CD4-positive, alpha-beta T cell treated with Interleukin-10 for 1 hour (primary cell): ENCODE results near the gene SEL1L.
"Not testable (repeated sequence)": the region's sequence is repeated elsewhere in the genome, so short reads cannot be mapped to it uniquely, and the experiment has no call there.

ENCODE experiments used
- DNase-seq: peaks from one replicate; pipeline ENCODE4 v3.0.0-alpha.2; 2020

SEL1L gene

DNA sequence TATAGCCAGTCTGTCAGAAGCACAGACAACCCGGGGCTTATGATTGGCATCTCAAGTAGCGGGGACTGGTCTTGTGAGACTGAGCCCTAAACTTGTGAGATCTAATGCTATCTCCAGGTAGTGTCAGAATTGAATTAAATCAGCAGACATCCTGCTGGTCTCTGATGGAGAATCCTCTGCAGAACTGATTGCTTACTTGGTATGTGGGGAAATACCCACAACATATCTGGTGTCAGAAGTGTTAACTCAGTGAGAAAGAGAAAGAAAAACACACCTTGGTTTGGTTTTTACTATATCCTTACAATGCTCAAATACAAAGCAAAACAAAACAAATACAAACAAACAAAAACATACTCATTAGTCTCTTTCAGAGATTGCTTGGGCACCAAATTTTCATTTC is 10.0 kb downstream of the SEL1L start:
- DNase-seq, result no peak

DNA sequence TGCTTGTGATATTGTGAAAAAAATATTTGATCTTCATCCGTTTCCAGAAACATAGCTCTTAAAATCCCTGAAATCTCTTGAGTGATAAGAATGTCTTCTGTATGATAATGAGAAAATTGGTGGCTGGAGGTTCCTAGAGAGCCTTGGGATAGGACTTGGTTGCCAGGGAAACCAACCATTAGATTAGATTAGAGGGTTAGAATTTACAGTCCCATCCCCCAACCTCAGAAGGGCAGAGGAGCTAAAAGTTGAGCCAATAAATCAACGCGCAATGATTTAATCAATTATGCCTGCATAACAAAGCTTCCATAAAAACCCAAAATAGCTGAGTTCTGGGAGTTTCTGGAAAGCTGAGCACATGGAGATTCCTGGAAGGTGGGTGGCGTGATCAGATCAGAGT is 10.6 kb downstream of the SEL1L start:
- no peak for DNase-seq

DNA sequence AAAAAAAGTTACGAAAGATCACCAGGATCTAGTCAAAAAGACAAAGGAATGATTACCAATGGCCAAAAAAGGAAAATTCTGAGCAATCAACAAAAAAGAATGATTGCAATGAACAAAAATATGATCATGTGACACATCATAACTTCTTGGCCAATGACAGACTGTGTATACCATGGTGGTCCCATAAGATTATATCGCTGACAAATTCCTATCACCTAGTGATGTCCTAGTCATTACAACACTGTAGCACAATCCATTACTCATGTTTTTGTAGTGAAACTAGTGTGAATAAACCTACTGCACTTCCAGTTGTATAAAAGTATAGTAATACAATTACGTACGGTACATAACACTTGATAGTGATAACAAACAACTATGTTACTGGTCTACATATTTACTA is 12.3 kb downstream of the SEL1L start:
- no peak for DNase-seq

DNA sequence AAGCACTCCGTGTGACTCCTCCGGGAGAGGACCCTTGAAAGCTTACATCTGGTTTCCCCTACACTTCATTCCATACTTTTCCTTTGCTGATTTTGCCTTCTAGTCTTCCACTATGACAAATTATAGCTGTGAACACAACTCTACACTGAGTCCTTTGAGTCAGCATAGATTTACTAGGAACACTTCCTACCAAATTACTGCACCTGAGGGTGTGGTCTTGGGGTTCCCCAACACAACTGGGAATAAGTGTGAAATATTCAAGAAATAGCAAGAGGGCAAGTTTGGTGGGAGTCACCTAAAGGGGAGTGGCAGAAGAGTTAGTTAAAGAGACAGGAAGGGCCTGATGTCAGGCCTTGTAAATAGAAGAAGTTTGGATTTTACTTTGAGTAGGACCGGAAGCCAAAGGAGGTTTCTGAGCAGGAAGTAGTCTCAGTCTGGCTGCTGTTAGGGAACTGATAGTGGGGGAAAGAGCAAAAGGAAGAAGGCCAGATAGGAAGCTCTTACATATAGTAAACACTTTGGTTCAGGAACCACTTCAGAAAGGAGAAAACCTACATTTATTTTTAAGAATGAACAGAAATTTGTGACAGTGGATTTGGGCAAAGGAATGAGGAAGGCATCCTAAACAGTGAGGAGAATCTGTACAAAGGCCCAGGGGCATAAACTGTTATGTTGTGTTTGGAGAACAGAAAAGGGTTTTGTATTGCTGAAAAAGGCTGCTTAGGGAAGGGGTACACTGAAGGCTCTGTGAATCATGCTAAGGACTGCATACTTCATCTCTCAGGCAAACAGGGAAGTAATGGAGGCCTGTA is 14.2 kb downstream of the SEL1L start:
- DNase-seq, result peak; percentile 34

DNA sequence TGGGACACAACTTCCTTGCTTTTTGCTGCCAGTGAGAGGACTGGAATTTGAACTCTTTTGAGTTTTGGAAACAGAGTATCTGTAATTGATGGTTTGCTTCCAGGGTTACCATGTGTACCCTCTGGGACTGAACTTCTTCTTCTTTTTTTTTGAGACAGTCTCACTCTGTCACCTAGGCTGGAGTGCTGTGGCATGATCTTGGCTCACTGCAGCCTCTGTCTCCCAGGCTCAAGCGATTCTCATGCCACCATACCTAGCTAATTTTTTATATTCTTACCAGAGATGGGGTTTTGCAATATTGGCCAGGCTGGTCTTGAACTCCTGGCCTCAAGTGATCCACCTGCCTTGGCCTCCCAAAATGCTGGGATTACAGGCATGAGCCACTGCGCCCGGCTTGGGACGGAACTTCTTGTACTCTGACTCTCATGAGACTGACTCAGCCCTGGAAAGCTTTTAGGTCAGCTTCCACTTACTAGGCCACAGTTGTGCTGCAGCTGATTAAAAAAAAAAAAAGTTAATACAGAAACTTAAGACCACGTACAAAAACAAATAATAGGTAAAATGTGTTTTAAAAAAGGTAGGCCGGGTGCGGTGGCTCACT is 15.8 kb downstream of the SEL1L start:
- no peak for DNase-seq

DNA sequence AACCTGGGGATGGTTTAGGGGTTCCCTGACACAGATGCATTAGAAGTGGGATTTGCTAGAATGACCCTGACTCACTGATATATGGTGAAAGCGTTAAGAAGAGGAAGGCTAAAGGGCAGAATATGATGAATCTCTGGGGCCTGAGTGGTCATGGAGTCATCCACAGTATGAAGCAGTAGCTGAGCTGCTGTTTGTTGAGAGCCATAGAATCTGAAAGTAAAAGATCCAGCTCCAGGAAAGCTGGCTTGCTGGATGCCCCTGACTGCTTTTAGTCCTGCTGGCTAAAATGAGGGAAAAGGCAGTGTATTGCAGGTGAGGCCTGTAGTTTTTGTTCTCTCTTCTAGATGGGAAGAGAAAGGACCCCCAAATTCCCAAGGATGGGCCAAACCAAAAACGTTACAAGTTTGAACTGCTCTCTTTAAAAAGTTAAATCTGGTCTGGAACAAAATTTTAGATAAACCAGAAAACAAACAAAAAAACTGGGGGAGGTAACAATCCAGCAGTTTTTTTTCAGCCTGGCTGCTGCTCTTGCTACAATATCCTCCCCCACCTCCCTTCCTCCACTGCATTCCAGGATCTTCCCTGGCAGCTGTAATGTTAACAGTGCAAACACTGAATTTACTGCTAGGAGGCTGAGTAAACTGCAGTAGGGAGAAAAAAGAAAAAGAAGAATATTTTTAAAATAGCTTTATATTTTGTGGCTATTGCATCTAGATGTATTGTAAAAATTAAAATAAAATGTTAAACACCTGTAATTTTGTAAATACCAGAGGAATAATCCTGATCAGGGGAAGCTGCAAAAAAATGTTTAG is 16.5 kb downstream of the SEL1L start:
- DNase-seq, result no peak

DNA sequence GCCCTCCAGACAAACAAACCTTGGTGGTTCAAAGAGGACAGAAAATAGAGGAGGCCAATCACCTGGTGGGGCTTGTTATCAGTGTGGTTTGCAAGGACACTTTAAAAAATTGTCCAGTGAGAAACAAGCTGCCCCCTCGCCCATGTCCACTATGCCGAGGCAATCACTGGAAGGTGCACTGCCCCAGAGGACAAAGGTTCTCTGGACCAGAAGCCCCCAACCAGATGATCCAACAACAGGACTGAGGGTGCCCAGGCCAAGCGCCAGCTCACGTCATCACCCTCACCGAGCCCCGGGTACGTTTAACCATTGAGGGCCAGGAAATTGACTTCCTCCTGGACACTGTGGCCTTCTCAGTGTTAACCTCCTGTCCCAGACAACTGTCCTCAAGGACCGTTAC is 17.7 kb downstream of the SEL1L start:
- DNase-seq, result not testable (repeated sequence)

DNA sequence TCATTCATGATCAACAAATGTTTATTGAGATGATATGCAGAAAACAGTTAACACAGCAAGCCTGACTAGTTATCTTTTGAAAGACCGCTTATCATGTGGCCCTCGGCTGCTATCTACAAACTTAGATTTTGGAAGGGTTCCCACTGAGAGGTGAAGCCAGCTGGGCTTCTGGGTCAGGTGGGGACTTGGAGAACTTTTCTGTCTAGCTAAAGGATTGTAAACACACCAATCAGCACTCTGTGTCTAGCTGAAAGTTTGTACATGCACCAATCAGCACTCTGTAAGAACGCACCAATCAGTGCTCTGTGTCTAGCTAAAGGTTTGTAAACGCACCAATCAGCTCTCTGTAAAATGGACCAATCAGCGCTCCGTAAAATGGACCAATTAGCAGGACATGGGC is 20.8 kb downstream of the SEL1L start:
- not testable (repeated sequence) for DNase-seq

DNA sequence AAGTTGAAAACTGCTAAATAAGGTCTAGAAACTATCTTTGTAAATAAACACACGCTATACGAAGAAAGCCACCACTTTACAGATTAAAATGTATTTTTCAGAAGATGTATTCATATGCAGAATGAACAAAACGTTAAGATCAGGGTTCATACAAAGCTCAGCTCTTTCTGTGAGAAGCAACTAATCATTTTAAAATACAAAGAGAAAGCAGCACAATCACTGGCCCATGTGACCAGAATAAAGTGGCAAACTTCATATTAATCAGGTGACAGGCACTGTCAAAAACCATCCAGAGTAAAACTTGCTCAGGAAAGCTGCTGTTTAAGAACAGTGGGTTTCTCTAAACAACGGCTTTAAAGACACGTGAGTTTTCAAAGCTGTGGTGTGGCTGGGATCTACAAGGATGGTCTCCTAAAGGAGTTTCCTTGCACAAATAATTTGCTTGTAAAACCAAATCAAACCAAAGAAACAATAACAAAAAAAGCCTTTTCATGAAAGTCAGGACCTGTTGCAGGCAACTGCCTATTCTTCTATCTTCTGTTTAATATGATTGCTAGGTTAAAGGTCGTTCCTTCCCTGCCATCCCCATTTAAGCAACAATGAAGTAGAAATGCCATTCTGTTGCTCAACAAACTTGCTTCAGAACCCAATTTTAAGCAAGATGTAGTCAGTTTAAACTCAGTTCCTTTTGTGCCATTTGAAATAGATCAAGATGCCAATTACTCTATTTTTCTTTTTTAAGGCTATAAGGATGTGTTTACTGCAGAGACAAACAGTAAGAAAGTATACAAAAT is 22.3 kb downstream of the SEL1L start:
- DNase-seq, result no peak

DNA sequence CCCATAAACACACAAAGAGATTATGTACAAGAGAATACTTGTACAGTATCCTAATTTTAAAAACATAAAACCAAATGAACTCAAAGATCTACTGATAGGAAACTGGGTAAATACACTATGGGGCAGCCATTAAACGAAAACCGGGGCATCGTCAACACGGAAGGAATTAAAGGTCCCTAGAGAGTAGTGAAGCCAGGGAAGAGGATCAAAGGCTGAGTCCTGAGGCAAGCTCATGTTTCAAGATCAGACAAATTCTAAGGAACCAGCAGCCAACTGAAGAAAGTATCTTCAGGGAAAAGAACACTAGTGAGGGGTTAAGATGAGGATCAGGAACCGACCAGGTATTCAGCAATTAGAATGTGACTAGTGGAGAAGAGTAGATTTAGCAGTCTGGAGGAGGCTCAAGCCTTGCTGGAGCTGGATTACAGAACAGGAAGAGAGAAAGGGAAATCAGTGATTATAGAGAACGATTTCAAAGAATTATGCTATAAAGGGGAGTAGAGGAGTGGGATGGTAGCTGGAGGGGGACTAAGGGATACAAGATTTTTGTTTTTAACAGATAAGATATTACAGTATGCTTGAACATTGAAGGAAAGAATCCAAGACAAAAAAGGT is 23.7 kb downstream of the SEL1L start:
- no peak for DNase-seq

DNA sequence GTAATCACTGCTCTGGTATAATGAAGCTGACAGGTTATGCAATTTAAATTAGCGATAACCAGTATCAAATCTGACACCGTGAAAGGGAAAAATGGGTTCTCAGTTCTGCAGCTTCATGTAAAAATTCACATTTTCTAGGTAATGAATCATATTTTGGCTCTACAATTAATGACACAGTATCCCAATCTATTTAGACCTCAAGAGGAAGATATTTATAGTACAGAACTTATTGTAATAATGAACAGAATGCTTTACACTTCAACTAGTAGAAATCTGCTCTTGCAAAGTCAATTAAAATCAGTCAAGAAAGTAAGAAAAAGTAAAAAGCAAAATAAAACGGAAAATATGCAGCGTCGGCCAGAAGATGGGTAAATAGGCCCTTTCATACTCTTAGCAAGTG is 24.3 kb downstream of the SEL1L start:
- DNase-seq, result no peak

DNA sequence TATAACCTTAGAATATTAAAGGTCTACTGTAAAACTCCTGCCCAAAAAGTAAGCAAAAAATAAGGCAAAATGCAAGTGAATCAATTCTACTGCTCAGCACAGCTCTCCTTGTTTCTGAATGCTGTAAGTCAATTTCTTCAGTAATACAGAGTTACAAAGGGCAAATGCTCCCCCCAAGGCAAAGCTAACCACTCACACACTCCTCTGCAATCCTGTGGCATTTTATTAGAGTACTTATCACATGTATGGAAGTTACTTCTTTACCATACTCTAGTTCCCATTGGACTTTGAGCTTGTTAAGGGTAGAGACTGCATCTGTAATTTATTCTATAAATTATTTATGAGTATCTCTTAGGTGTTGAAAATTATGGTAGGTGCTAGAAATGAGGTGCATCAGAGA is 27.2 kb downstream of the SEL1L start:
- no peak for DNase-seq

DNA sequence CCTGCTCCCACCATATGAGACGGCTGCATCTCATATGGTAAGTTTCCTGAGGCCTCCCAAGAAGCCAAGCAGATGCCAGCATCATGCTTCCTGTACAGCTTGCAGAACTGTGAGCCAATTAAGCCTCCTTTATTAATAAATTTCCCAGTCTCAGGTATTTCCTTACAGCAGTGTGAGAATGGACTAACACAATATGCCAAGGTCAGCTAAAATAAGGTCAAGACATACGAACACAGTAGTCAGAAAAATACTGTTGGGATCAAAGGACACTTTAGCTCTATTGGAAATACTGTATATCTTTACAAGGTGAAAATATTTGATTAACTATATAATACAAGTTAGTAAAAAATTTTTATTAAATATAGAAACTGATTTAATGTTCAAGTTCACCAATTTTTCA is 28.8 kb downstream of the SEL1L start:
- DNase-seq, result no peak

DNA sequence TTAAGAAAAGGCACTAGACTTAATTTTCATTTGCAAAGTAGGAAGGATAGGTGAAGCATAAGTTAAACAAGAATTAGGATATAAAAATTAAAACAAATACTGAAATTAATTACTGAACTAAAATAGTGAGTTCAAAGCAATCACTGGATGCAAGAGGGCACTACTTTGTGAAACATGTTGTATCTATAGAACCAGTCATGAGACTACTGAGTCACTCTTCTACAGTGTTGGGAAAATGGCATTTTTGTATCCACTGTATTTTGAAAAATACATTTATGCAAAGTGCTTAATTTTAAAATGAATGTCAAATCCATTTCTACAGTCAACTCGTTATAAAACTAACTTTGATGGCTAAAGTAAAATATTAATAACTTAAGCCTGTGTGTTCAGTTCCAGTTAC is 47.9 kb downstream of the SEL1L start:
- DNase-seq, result no peak

DNA sequence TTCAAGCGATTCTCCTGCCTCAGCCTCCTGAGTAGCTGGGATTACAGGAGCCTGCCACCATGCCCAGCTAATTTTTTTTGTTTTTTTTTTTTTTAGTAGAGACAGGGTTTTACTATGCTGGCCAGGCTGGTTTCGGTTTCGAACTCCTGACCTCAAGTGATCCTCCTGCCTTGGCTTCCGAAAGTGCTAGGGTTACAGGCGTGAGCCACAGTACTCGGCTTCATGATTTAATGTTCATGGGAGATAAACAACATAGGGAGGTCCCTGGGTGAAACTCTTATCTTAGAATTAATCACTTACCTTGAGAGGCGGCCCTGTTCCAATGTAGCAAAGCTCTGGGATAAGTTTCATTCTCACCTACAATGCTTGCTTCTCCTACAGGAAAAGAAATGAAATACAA is 48.3 kb downstream of the SEL1L start:
- DNase-seq, result peak; percentile 51

DNA sequence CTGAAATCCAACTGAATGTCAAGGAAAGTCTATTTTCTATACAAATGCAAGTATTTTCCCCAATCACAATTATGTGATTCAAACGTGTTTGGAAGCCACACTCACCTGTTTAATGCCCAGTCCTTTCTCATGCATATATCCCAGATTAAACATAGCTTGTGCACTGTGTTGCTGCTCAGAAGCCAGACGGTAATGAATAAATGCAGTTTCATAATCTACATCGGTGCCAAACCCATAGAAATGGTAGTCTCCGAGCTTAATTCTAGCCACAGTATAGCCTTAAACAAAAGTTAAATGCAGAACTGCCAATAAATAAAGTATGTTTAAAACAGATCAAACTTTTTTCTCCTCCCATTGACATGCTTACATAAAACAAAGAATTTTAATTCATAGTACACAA is 49.5 kb downstream of the SEL1L start:
- DNase-seq, result no peak

DNA sequence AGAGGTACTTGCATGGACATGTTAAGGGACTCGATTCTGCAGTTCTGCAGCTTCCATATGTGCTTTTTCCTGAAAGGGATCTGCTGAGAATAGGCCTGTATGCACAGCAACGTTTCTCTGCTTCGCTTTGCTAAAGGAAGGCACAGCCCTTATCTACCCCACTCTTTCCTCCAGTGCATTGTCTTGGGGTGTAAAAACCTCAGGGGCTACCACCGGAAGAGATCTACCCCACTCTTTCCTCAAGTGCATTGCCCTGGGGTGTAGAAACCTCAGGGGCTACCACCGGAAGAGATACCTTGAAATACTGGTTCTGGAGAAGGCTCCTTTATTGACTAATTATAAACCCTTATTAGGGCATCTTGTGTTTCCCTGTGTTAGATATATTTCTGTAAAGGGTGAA is 52.9 kb downstream of the SEL1L start:
- peak; percentile 25 for DNase-seq

DNA sequence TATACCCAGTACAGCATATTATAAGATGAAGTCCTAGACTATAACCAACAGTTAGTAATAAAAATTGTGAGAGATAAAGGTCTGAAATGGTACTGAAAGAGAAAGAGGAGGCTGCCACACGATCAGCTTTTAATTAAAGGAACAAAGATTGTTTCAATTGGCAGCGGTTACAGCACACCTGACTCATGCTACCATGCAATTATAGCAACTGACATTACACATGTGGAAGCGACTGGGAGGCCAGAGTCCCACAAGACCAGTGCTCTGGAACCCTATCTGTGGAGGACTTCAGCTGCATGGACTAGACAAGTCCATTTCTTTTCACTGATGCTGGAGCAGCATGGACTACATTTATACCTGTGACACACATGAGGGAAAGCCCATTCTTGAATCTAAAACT is 55.2 kb downstream of the SEL1L start:
- DNase-seq, result no peak

DNA sequence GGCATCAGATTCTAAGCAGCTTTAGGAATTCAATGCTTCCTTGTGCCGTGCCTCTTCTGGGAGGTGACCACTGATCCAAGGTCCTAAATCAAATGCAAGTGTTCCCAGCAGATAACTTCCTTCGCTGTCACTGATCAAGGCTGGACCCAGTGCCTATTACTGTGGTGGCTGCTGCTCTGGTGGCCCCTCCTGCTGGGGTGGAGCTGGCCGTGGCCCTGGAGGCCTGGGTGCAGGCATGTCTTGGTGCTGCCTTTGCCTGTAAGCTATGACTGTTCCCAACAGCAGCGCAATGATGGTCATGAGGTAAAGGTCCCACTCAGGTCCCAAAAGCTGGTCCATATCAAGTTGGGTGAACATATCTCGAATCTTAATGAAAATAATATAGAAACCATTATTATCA is 56.8 kb downstream of the SEL1L start:
- DNase-seq, result no peak

DNA sequence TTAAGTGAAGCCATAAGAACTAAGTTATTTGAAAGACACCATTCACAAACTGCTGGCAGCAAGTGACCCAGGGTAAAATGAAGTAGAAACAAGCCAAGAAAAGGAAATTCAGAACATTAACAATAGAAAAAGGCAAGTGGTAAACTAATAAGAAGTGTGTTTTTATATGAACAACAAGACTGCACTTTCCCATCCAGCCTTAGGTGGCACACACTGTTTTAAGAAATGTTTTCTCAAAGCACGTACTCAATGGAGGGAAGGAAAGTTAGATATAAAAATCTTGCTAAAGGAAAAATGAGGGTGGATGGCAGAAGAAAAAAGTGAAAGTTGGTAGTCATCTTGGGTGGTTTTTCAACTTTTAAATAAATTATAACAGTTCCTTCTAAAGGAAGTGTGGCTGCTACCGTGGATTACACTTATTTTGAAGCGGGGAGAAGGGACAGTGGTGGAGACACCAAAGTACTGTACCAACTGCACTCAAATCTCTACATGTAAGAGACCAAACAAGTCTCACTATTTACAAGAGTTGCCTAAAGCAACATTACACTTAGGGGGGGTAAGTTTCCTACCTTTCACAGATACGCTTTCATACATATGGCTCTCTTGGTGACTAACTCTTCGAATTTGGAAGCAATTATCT is 58.8 kb downstream of the SEL1L start:
- peak; percentile 10 for DNase-seq

DNA sequence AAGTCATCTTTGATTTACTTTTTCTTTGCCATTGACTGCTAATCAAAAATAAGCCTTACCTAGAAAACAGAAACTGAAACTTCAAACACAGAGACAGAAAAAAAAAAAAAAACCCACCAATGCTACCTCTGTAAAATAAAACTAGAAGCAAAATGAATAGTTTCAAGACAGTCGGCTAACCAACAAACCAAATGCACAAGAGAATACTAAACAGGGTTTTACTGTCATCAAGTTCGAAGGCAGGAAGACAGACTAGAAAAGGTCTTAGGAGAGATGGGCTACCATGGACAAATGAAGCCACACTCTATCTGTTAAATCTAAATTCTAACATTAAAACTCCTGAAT is 59.5 kb downstream of the SEL1L start:
- peak; percentile 33 for DNase-seq

DNA sequence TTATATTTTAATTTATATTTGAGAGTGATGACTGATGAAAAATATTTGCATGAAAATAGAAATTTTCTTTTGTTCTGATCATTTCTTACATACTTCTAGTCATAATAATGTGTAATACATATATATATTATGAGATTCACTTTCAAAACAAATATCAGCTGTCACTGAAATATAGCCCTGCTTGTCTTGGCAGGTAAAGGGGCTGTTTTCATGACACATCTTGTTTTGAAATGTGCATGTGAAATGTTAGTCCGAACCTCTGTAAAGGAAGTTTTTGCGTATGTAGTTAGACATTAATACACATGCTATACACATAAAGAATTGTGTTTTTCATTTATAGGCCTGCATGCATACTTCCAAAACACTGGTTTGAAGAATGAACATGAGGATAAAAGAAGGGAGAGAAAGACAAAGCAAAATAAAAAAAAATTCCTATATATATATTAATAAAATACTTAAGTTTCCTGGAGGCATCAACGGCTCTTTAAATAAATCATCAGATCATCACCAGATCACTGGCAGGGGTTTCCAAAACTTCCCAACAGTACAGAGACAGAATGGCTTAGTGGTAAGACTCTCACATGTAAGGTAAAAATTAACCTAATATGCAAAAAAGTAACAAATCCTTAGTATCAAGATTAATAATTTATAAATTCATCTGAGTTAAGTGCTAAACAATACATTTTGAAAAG is 60.1 kb downstream of the SEL1L start:
- no peak for DNase-seq
